ENCODE data around the gene DENND5B.
"Not testable (repeated sequence)": the region's sequence is repeated elsewhere in the genome, so short reads cannot be mapped to it uniquely, and the experiment has no call there.

The DENND5B gene

GRCh38 chr12:31608299-31608698 lies 17.4 kb upstream of the DENND5B start:
- H3K9me3 Mint-ChIP-seq = peaks cover 22% of the 10 kb centered on the region
- not testable (repeated sequence) for H3K27ac Mint-ChIP-seq; H3K36me3 Mint-ChIP-seq (ENCODE audit: low read depth); DNase-seq (ENCODE audit: low spot score); H3K4me1 Mint-ChIP-seq (ENCODE audit: low read depth); H3K4me3 Mint-ChIP-seq; H3K27me3 Mint-ChIP-seq (ENCODE audit: low read depth)

GRCh38 chr12:31605531-31605930 lies 14.6 kb upstream of the DENND5B start:
- Mint-ChIP-seq H3K27me3 (ENCODE audit: low read depth) (peaks cover 4% of the 10 kb centered on the region), H3K4me3 (no peak overlapping the region), H3K4me1 (ENCODE audit: low read depth) (no peaks in the 10 kb centered on the region), H3K9me3 (peaks cover 22% of the 10 kb centered on the region), H3K36me3 (ENCODE audit: low read depth) (no peaks in the 10 kb centered on the region), H3K27ac (no peak overlapping the region)
- no peak for DNase-seq (ENCODE audit: low spot score)

DNA sequence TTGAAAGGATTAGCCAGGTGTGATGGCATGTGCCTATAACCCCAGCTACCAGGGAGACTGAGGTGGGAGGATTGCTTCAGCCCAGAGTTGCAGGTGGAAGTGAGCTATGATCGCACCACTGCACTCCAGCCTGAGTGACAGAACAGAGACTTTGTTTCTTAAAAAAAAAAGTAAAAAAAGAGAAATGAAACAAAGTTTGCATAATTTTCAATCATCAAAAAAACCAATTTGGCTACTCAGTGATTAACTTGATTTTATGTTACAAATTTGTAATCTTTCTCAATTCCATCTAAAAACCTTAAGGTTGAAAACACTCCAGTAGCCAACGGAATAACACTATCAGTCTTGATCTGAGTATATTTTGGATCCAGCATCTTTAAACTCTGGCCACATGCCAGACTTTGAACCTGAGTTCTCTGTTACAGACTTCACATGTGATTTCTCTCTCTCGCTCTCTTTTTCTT lies 12.6 kb upstream of the DENND5B start:
- Mint-ChIP-seq H3K36me3 (ENCODE audit: low read depth) (no peaks in the 10 kb centered on the region), H3K4me3 (no peak overlapping the region), H3K4me1 (ENCODE audit: low read depth) (no peaks in the 10 kb centered on the region), H3K9me3 (peaks cover 13% of the 10 kb centered on the region), H3K27me3 (ENCODE audit: low read depth) (peaks cover 4% of the 10 kb centered on the region), H3K27ac (no peak overlapping the region)
- no peak for DNase-seq (ENCODE audit: low spot score)

DNA sequence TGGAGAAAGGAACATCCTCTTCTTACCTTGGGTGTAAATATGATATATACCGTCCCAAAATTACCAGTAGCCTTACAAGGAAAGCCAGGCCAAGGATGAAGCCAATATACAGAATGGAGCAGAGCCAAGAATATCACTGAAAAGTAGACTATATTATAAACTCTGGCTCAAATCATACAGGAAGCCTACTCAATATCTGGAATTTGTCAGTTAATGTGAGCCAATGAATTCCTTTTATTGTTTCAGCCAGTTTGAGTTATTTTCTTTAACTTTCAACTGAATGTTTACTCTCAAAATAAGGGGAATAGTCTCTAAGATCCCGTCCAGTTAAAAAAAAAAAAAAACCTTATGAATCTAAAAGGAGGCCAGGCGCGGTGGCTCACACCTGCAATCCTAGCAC lies 9.8 kb upstream of the DENND5B start:
- no peak overlapping the region for H3K27ac Mint-ChIP-seq
- peaks cover 4% of the 10 kb centered on the region for H3K27me3 Mint-ChIP-seq (ENCODE audit: low read depth)
- H3K9me3 Mint-ChIP-seq = no peaks in the 10 kb centered on the region
- no peaks in the 10 kb centered on the region for H3K36me3 Mint-ChIP-seq (ENCODE audit: low read depth)
- no peak overlapping the region for H3K4me3 Mint-ChIP-seq
- no peaks in the 10 kb centered on the region for H3K4me1 Mint-ChIP-seq (ENCODE audit: low read depth)
- no peak for DNase-seq (ENCODE audit: low spot score)

DNA sequence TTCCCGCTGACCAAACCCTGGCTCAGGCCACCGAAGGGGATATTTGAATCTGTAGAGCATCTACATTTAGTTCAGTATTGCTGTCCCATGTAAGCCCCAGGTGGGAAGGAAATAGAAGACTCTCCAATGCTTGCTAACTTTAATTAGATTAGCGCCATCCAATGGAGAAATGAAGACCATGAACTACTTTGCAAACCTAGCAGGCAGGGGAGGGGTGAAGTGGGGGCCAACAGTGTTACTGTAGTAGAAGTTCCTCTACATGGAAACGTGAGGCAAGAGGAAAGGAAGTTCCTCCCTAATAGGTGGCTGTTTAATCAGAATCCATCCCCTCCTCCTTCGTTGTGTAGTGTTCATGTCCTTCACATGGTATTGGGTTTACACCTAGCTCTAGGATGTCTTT lies 9.3 kb upstream of the DENND5B start:
- H3K27ac Mint-ChIP-seq = no peak overlapping the region
- H3K4me3 Mint-ChIP-seq = no peak overlapping the region
- H3K27me3 Mint-ChIP-seq (ENCODE audit: low read depth) = peaks cover 5% of the 10 kb centered on the region
- no peaks in the 10 kb centered on the region for H3K4me1 Mint-ChIP-seq (ENCODE audit: low read depth)
- no peak for DNase-seq (ENCODE audit: low spot score)
- no peaks in the 10 kb centered on the region for H3K36me3 Mint-ChIP-seq (ENCODE audit: low read depth)
- no peaks in the 10 kb centered on the region for H3K9me3 Mint-ChIP-seq

- no peaks in the 10 kb centered on the region for H3K4me1 Mint-ChIP-seq (ENCODE audit: low read depth)
Observed at GRCh38 chr12:31599053-31599452, 8.1 kb upstream of the DENND5B start.

DNA sequence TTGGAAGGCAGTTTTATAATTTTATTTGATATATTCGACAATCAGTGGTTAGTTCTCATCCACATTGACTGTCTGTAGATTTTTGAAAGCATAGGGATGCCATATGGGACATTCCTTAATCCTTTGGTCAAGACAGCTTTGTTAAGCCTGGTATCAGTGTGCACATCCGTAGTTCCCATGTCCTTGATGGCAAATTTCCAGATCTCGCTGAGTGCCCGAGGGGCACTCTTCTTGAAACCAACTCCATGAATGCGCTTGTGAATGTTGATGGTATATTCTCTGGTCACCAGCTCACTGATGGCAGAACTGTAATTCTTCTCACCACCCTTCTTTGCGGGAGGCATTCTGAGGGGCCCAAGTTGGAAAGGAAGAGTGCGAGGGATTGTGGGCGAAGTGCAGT lies 6.1 kb upstream of the DENND5B start:
- H3K27me3 Mint-ChIP-seq (ENCODE audit: low read depth) = peaks cover 14% of the 10 kb centered on the region
- H3K36me3 Mint-ChIP-seq (ENCODE audit: low read depth) = no peaks in the 10 kb centered on the region
- no peak for DNase-seq (ENCODE audit: low spot score)
- no peak overlapping the region for H3K4me3 Mint-ChIP-seq
- H3K27ac Mint-ChIP-seq = no peak overlapping the region
- no peaks in the 10 kb centered on the region for H3K9me3 Mint-ChIP-seq
- H3K4me1 Mint-ChIP-seq (ENCODE audit: low read depth) = no peaks in the 10 kb centered on the region

More at GRCh38 chr12:31599053-31599452, 8.1 kb upstream of the DENND5B start:
- Mint-ChIP-seq H3K4me3 (no peak overlapping the region), H3K36me3 (ENCODE audit: low read depth) (no peaks in the 10 kb centered on the region), H3K27me3 (ENCODE audit: low read depth) (peaks cover 6% of the 10 kb centered on the region), H3K9me3 (no peaks in the 10 kb centered on the region), H3K27ac (no peak overlapping the region)
- DNase-seq (ENCODE audit: low spot score) = no peak

- H3K27me3 Mint-ChIP-seq (ENCODE audit: low read depth) = peaks cover 23% of the 10 kb centered on the region
- no peak overlapping the region for H3K27ac Mint-ChIP-seq
- H3K4me1 Mint-ChIP-seq (ENCODE audit: low read depth) = peaks cover 4% of the 10 kb centered on the region
- H3K4me3 Mint-ChIP-seq = no peak overlapping the region
- DNase-seq (ENCODE audit: low spot score) = no peak
- H3K9me3 Mint-ChIP-seq = no peaks in the 10 kb centered on the region
- peaks cover 3% of the 10 kb centered on the region for H3K36me3 Mint-ChIP-seq (ENCODE audit: low read depth)
Observed at GRCh38 chr12:31594681-31595080, 3.7 kb upstream of the DENND5B start.

GRCh38 chr12:31591380-31591901 lies 505 bp upstream of the DENND5B start:
- H3K36me3 Mint-ChIP-seq (ENCODE audit: low read depth) = peaks cover 3% of the 10 kb centered on the region
- no peak overlapping the region for H3K27ac Mint-ChIP-seq
- H3K4me1 Mint-ChIP-seq (ENCODE audit: low read depth) = peaks cover 7% of the 10 kb centered on the region
- peaks cover 51% of the 10 kb centered on the region for H3K27me3 Mint-ChIP-seq (ENCODE audit: low read depth)
- no peaks in the 10 kb centered on the region for H3K9me3 Mint-ChIP-seq
- no peak for DNase-seq (ENCODE audit: low spot score)
- peak overlapping the region; percentile 85 for H3K4me3 Mint-ChIP-seq

DNA sequence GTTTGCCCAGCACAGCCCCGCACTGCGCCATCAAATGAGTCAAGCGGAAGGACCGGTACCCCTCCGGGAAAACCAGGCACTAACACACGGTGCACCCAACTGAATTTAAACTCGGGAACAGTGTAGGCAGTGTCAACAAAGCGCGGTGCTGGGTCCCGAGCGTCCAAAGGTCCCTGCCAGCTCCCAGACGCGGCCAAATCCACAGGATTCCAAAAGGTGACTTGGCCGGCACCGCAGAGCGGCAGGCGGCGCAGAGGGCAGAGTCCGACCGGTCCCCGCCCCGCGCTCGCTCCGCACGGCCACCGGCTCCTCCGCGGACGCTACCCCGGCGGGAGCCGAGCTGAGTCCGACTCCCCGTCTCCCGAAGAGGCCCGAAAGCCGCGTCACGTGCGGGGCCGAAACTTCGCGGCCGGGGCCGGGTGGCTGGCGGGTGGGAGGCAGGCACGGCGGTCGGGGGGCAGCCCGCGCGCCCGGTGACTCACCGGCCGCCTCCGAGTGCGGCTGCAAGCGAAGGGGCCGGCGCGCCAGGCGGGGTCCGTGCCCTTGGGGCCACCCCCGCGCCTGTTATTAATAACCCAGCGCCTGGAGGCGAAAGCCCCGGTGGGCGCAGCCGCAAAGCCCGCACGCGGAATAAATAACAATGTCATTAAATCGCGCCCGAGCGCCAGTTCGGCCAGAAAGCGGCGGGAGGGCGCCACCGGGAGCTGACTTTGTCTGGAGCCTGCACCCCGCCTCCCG lies 863 bp downstream of the DENND5B start:
- no peaks in the 10 kb centered on the region for H3K9me3 Mint-ChIP-seq
- H3K27ac Mint-ChIP-seq = no peak overlapping the region
- peaks cover 55% of the 10 kb centered on the region for H3K27me3 Mint-ChIP-seq (ENCODE audit: low read depth)
- H3K36me3 Mint-ChIP-seq (ENCODE audit: low read depth) = peaks cover 3% of the 10 kb centered on the region
- peaks cover 7% of the 10 kb centered on the region for H3K4me1 Mint-ChIP-seq (ENCODE audit: low read depth)
- peak; percentile 47 for DNase-seq (ENCODE audit: low spot score)
- peak overlapping the region; percentile 87 for H3K4me3 Mint-ChIP-seq

GRCh38 chr12:31589598-31589903 lies 1.4 kb downstream of the DENND5B start:
- H3K27ac Mint-ChIP-seq = no peak overlapping the region
- H3K4me3 Mint-ChIP-seq = peak overlapping the region; percentile 87
- H3K36me3 Mint-ChIP-seq (ENCODE audit: low read depth) = peaks cover 3% of the 10 kb centered on the region
- peaks cover 7% of the 10 kb centered on the region for H3K4me1 Mint-ChIP-seq (ENCODE audit: low read depth)
- peaks cover 58% of the 10 kb centered on the region for H3K27me3 Mint-ChIP-seq (ENCODE audit: low read depth)
- H3K9me3 Mint-ChIP-seq = no peaks in the 10 kb centered on the region
- DNase-seq (ENCODE audit: low spot score) = peak; percentile 33

DNA sequence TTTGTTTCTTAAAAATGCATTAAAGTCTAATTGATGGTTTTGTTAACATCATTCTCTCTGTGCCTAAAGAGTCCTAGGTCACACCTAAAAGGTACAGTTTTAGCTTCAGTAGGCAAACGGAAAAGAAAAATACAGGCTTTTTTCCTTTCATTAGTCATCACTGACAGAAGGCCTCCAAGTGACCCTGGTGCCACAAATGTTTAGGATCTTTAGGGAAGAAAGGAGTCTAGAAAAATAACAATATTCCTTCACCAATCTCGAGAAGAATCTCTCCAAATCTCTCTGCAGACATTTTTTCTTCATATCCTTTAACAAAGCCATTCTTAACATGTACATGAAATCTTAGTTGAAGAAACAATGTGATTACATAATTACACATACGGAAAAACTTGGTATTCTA lies 2.0 kb downstream of the DENND5B start:
- Mint-ChIP-seq H3K9me3 (no peaks in the 10 kb centered on the region), H3K4me3 (peak overlapping the region; percentile 87), H3K27ac (no peak overlapping the region), H3K36me3 (ENCODE audit: low read depth) (peaks cover 3% of the 10 kb centered on the region), H3K4me1 (ENCODE audit: low read depth) (peaks cover 7% of the 10 kb centered on the region), H3K27me3 (ENCODE audit: low read depth) (peaks cover 53% of the 10 kb centered on the region)
- DNase-seq (ENCODE audit: low spot score) = no peak

DNA sequence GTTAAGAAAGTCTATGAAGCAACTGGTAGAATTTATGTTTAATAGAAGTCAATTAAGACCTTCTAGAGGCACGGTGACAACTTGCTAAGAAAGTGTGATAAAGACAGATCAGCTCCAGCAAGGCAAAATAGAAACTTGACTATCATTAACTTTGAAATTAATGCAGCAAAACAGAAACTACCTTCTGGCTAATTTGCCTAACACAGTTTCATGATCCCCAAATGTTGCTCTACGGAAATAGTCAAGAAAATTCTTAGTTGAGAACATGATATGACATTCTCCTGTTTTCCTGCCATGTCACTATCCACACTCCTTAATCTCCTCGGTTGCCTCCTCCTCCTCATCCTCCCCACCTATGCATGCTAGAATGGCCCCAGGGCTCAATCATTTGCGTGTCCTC lies 4.2 kb downstream of the DENND5B start:
- peaks cover 7% of the 10 kb centered on the region for H3K4me1 Mint-ChIP-seq (ENCODE audit: low read depth)
- H3K36me3 Mint-ChIP-seq (ENCODE audit: low read depth) = peaks cover 3% of the 10 kb centered on the region
- no peak for DNase-seq (ENCODE audit: low spot score)
- no peaks in the 10 kb centered on the region for H3K9me3 Mint-ChIP-seq
- no peak overlapping the region for H3K27ac Mint-ChIP-seq
- no peak overlapping the region for H3K4me3 Mint-ChIP-seq
- H3K27me3 Mint-ChIP-seq (ENCODE audit: low read depth) = peaks cover 44% of the 10 kb centered on the region

GRCh38 chr12:31585895-31586294 lies 5.0 kb downstream of the DENND5B start:
- no peak overlapping the region for H3K4me3 Mint-ChIP-seq
- no peak overlapping the region for H3K27ac Mint-ChIP-seq
- peaks cover 4% of the 10 kb centered on the region for H3K4me1 Mint-ChIP-seq (ENCODE audit: low read depth)
- H3K36me3 Mint-ChIP-seq (ENCODE audit: low read depth) = no peaks in the 10 kb centered on the region
- no peak for DNase-seq (ENCODE audit: low spot score)
- no peaks in the 10 kb centered on the region for H3K9me3 Mint-ChIP-seq
- H3K27me3 Mint-ChIP-seq (ENCODE audit: low read depth) = peaks cover 39% of the 10 kb centered on the region

GRCh38 chr12:31585271-31585670 lies 5.7 kb downstream of the DENND5B start:
- Mint-ChIP-seq H3K4me3 (no peak overlapping the region), H3K27ac (no peak overlapping the region), H3K27me3 (ENCODE audit: low read depth) (peaks cover 39% of the 10 kb centered on the region), H3K9me3 (no peaks in the 10 kb centered on the region), H3K4me1 (ENCODE audit: low read depth) (peaks cover 4% of the 10 kb centered on the region), H3K36me3 (ENCODE audit: low read depth) (no peaks in the 10 kb centered on the region)
- DNase-seq (ENCODE audit: low spot score) = no peak
